HEK293 (cell line): Measurements from ENCODE around the gene MYOZ1.
A peak's percentile ranks its signal among the peaks of the same experiment; 100 is the strongest.

Experiments used
- CTCF ChIA-PET: fragments of 350-600 bp; formaldehyde crosslinking; extraction: SDS; loops from one replicate; lab custom pipeline; 2021; ENCODE audit warnings: antibody characterized with exemption; lab: Yijun Ruan, JAX
- POLR2A ChIA-PET: fragments of 300-600 bp; formaldehyde crosslinking; extraction: SDS; loops from one replicate; lab custom pipeline; 2020; ENCODE audit warnings: antibody characterized with exemption, inconsistent platforms; lab: Yijun Ruan, JAX
- H3K27ac ChIP-seq: fragments of 200-500 bp; sonication (Bioruptor generic); 2 replicates; pipeline ENCODE4 v1.5.1; 2014; ENCODE audit warnings: low read depth, low read length, control low read depth, inconsistent platforms; ENCODE audit errors: extremely low read depth
- H3K36me3 ChIP-seq, 2 experiments: fragments of 200-500 bp in 1 of 2; sonication (Bioruptor generic) in 1 of 2; 1 replicate in 1 of 2; 2 replicates in 1 of 2; pipeline ENCODE4 v1.5.1; 2014 to 2017; ENCODE audit warnings: inconsistent platforms in 2 of 2, low read length in 2 of 2; ENCODE audit not compliant: control insufficient read depth in 2 of 2, insufficient read depth in 1 of 2
- H3K4me1 ChIP-seq: fragments of 200-500 bp; sonication (Bioruptor generic); 2 replicates; pipeline ENCODE4 v1.5.1; 2014; ENCODE audit warnings: mild to moderate bottlenecking, low read length, inconsistent platforms; ENCODE audit not compliant: control insufficient read depth, insufficient read depth
- H3K4me3 ChIP-seq: 2 replicates; pipeline ENCODE4 v1.5.1; 2011; ENCODE audit warnings: low read depth, mild to moderate bottlenecking, control low read depth, low read length, moderate library complexity
- H3K9me3 ChIP-seq: fragments of 200-500 bp; sonication (Bioruptor generic); 2 replicates; pipeline ENCODE4 v1.5.1; 2014; ENCODE audit warnings: low read depth, low read length, inconsistent platforms; ENCODE audit not compliant: control insufficient read depth, insufficient read depth
- KLF7 ChIP-seq: fragments of 450-650 bp; formaldehyde crosslinking; IDR thresholded peaks from 2 replicates; pipeline ENCODE4 v1.5.1; 2016; ENCODE audit warnings: missing biosample characterization, missing genetic modification characterization, borderline replicate concordance
- ZNF121 ChIP-seq: fragments of 450-650 bp; formaldehyde crosslinking; IDR thresholded peaks from 2 replicates; pipeline ENCODE4 v1.5.1; 2016; ENCODE audit warnings: missing biosample characterization, missing genetic modification characterization
- ZNF214 ChIP-seq: fragments of 450-650 bp; formaldehyde crosslinking; IDR thresholded peaks from 2 replicates; pipeline ENCODE4 v1.5.1; 2017; ENCODE audit warnings: missing biosample characterization, mild to moderate bottlenecking, missing genetic modification characterization, borderline replicate concordance
- ZNF302 ChIP-seq: fragments of 450-650 bp; formaldehyde crosslinking; IDR thresholded peaks from 2 replicates; pipeline ENCODE4 v1.5.1; 2016; ENCODE audit warnings: missing biosample characterization, missing genetic modification characterization, low read depth
- ZNF324 ChIP-seq: fragments of 450-650 bp; formaldehyde crosslinking; IDR thresholded peaks from 2 replicates; pipeline ENCODE4 v1.5.1; 2016; ENCODE audit warnings: missing biosample characterization, missing genetic modification characterization
- ZNF366 ChIP-seq: fragments of 450-650 bp; formaldehyde crosslinking; conservative IDR thresholded peaks from 2 replicates; pipeline ENCODE4 v1.5.1; 2016; ENCODE audit warnings: missing biosample characterization, missing genetic modification characterization
- ZNF391 ChIP-seq: fragments of 450-650 bp; formaldehyde crosslinking; IDR thresholded peaks from 2 replicates; pipeline ENCODE4 v1.5.1; 2016; ENCODE audit warnings: low read depth, missing biosample characterization, missing genetic modification characterization, borderline replicate concordance
- ZNF529 ChIP-seq: fragments of 450-650 bp; formaldehyde crosslinking; IDR thresholded peaks from 2 replicates; pipeline ENCODE4 v1.5.1; 2017; ENCODE audit warnings: missing genetic modification characterization, missing biosample characterization; ENCODE audit not compliant: insufficient replicate concordance
- ZNF530 ChIP-seq: fragments of 450-650 bp; formaldehyde crosslinking; IDR thresholded peaks from 2 replicates; pipeline ENCODE4 v1.5.1; 2016; ENCODE audit warnings: low read depth, missing biosample characterization, missing genetic modification characterization
- ZNF558 ChIP-seq: fragments of 450-650 bp; formaldehyde crosslinking; IDR thresholded peaks from 2 replicates; pipeline ENCODE4 v1.5.1; 2016; ENCODE audit warnings: missing biosample characterization, missing genetic modification characterization
- ZNF596 ChIP-seq: fragments of 450-650 bp; IDR thresholded peaks from 2 replicates; pipeline ENCODE4 v1.5.0; 2018; ENCODE audit warnings: missing biosample characterization, mild to moderate bottlenecking, missing genetic modification characterization, moderate library complexity
- TF ChIP-seq, protein P1 (sequence below): fragments of 450-650 bp; formaldehyde crosslinking; IDR thresholded peaks from 2 replicates; pipeline ENCODE4 v1.5.1; 2016; ENCODE audit warnings: missing biosample characterization, missing genetic modification characterization
- TF ChIP-seq, protein P2 (sequence below): fragments of 450-650 bp; formaldehyde crosslinking; IDR thresholded peaks from 2 replicates; pipeline ENCODE4 v1.5.1; 2016; ENCODE audit warnings: missing biosample characterization, missing genetic modification characterization
- TF ChIP-seq, protein P3 (sequence below): fragments of 450-650 bp; formaldehyde crosslinking; IDR thresholded peaks from 2 replicates; pipeline ENCODE4 v1.5.1; 2016; ENCODE audit warnings: missing biosample characterization, missing genetic modification characterization
- TF ChIP-seq, protein P4 (sequence below): fragments of 450-650 bp; formaldehyde crosslinking; IDR thresholded peaks from 2 replicates; pipeline ENCODE4 v1.5.0; 2017; ENCODE audit warnings: missing biosample characterization, missing genetic modification characterization, borderline replicate concordance
- TF ChIP-seq, protein P5 (sequence below): fragments of 450-650 bp; formaldehyde crosslinking; IDR thresholded peaks from 2 replicates; pipeline ENCODE4 v1.5.1; 2016; ENCODE audit warnings: missing biosample characterization, missing genetic modification characterization, borderline replicate concordance

The MYOZ1 gene

DNA sequence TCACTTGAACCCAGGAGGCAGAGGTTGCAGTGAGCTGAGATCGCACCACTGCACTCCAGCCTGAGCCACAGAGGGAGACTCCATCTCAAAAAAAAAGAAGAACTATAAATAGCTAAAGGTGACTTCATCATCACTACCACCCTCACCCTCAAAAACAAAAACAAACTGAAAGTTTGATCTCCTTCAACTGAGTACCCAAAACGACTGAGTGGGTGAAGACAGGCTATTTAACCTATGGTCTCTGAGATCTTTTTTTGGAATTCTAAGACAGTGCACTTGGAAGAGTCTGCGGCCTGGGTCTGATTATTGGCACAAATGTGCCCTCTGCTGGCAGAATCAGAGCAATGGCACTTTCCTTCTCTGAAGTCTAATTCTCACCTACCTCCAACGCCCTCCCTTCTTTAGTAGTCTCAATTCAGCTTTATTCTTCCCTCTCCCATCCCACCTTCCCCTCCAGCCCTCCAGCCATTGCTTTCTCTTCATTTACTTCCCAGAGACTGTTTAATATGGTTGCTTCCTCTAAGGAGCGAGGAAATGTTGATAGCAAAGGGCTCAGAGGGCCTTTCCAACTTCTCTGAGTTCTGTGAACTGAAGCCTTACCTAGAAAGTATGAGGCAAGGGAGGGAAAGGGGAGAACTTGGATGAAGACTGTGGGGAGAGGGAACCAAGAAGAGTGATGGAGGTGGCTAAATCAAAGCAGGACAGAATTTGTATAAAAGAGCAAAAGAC lies 2.9 kb upstream of the MYOZ1 start (continued):
- TF ChIP-seq, protein P1, sequence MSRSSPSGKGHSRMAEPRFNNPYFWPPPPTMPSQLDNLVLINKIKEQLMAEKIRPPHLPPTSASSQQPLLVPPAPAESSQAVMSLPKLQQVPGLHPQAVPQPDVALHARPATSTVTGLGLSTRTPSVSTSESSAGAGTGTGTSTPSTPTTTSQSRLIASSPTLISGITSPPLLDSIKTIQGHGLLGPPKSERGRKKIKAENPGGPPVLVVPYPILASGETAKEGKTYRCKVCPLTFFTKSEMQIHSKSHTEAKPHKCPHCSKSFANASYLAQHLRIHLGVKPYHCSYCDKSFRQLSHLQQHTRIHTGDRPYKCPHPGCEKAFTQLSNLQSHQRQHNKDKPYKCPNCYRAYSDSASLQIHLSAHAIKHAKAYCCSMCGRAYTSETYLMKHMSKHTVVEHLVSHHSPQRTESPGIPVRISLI (tag by site-specific recombination) = peak; percentile 88
- TF ChIP-seq ZNF324 (tag by site-specific recombination) = 0 out of 2 replicates have a peak, but pooled peaks have one; percentile 38

DNA sequence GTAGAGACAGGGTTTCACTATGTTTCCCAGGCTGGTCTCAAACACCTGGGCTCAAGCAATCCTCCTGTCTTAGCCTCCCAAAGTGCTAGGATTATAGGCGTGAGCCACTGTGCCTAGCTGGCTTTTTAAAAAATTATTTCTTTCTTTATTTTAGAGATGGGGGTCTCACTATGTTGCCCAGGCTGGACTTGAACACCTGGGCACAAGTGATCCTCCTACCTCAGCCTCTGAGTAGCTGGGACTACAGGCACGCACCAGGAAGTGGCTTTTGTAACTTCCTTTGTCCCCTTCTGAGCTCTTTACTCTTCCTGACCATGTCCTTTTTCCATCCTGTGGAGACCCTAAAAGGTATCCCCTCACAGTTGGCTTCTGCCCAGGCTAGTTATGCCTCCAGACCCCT lies 2.1 kb upstream of the MYOZ1 start:
- no peaks in the 10 kb centered on the region for H3K36me3 ChIP-seq
- no peak overlapping the region for H3K27ac ChIP-seq
- ChIA-PET POLR2A (interaction anchor here (0.6 to 1.1 kb wide), 3 partner anchors 17 to 386 kb away, joined by 3 to 4 read pairs (median 3); no protein-coding TSS in a partner anchor), CTCF (interaction anchor here (0.6 to 9.1 kb wide), 22 partner anchors 8 to 1543 kb away, joined by 3 to 168 read pairs (median 5); partner anchors contain the start of gene USP54)
- no peaks in the 10 kb centered on the region for H3K4me1 ChIP-seq
- H3K9me3 ChIP-seq = no peaks in the 10 kb centered on the region
- H3K4me3 ChIP-seq = no peak overlapping the region
- TF ChIP-seq, protein P2, sequence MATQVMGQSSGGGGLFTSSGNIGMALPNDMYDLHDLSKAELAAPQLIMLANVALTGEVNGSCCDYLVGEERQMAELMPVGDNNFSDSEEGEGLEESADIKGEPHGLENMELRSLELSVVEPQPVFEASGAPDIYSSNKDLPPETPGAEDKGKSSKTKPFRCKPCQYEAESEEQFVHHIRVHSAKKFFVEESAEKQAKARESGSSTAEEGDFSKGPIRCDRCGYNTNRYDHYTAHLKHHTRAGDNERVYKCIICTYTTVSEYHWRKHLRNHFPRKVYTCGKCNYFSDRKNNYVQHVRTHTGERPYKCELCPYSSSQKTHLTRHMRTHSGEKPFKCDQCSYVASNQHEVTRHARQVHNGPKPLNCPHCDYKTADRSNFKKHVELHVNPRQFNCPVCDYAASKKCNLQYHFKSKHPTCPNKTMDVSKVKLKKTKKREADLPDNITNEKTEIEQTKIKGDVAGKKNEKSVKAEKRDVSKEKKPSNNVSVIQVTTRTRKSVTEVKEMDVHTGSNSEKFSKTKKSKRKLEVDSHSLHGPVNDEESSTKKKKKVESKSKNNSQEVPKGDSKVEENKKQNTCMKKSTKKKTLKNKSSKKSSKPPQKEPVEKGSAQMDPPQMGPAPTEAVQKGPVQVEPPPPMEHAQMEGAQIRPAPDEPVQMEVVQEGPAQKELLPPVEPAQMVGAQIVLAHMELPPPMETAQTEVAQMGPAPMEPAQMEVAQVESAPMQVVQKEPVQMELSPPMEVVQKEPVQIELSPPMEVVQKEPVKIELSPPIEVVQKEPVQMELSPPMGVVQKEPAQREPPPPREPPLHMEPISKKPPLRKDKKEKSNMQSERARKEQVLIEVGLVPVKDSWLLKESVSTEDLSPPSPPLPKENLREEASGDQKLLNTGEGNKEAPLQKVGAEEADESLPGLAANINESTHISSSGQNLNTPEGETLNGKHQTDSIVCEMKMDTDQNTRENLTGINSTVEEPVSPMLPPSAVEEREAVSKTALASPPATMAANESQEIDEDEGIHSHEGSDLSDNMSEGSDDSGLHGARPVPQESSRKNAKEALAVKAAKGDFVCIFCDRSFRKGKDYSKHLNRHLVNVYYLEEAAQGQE = no peak
- peak; percentile 80 for TF ChIP-seq ZNF121 (tag by site-specific recombination)

DNA sequence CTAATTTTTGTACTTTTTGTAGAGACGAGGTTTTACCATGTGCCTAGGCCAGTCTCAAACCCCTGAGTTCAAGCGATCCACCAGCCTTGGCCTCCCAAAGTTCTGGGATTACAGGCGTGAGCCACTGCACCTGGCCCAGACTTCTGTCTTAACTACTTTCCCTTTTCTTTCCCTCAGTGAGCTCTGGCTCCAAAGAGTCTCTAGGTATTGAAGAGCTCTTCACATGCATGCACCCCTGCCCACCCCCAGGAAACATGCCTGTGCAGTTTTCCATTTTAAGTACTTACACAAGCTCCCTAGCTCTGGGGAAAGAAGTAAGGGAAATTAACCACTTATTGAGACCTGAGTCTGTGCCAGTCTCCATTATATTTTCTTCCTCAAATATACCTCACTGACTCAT lies 2.0 kb downstream of the MYOZ1 start:
- Histone ChIP-seq H3K36me3 (no peaks in the 10 kb centered on the region; a peak in 1 of 3 replicates), H3K4me1 (no peaks in the 10 kb centered on the region), H3K4me3 (no peak overlapping the region), H3K9me3 (no peaks in the 10 kb centered on the region), H3K27ac (no peak overlapping the region)
- ChIA-PET POLR2A (interaction anchor here (0.5 kb wide), 1 partner anchor 12 kb away, joined by 4 read pairs; no protein-coding TSS in a partner anchor), CTCF (interaction anchor here (9.1 kb wide), 1 partner anchor 110 kb away, joined by 168 read pairs; no protein-coding TSS in a partner anchor)
- TF ChIP-seq ZNF529 (tag by site-specific recombination) = no peak
- TF ChIP-seq, protein P3, sequence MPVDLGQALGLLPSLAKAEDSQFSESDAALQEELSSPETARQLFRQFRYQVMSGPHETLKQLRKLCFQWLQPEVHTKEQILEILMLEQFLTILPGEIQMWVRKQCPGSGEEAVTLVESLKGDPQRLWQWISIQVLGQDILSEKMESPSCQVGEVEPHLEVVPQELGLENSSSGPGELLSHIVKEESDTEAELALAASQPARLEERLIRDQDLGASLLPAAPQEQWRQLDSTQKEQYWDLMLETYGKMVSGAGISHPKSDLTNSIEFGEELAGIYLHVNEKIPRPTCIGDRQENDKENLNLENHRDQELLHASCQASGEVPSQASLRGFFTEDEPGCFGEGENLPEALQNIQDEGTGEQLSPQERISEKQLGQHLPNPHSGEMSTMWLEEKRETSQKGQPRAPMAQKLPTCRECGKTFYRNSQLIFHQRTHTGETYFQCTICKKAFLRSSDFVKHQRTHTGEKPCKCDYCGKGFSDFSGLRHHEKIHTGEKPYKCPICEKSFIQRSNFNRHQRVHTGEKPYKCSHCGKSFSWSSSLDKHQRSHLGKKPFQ (tag by site-specific recombination) = no peak
- no peak for TF ChIP-seq ZNF596
- no peak for TF ChIP-seq ZNF391
- no peak for TF ChIP-seq ZNF530 (tag by site-specific recombination)
- TF ChIP-seq ZNF558 (tag by site-specific recombination) = no peak
- TF ChIP-seq ZNF214 (tag by site-specific recombination) = no peak
- TF ChIP-seq ZNF366 = no peak
- TF ChIP-seq, protein P4, sequence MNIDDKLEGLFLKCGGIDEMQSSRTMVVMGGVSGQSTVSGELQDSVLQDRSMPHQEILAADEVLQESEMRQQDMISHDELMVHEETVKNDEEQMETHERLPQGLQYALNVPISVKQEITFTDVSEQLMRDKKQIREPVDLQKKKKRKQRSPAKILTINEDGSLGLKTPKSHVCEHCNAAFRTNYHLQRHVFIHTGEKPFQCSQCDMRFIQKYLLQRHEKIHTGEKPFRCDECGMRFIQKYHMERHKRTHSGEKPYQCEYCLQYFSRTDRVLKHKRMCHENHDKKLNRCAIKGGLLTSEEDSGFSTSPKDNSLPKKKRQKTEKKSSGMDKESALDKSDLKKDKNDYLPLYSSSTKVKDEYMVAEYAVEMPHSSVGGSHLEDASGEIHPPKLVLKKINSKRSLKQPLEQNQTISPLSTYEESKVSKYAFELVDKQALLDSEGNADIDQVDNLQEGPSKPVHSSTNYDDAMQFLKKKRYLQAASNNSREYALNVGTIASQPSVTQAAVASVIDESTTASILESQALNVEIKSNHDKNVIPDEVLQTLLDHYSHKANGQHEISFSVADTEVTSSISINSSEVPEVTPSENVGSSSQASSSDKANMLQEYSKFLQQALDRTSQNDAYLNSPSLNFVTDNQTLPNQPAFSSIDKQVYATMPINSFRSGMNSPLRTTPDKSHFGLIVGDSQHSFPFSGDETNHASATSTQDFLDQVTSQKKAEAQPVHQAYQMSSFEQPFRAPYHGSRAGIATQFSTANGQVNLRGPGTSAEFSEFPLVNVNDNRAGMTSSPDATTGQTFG (tag by site-specific recombination) = no peak
- no peak for TF ChIP-seq KLF7 (tag by site-specific recombination)
- TF ChIP-seq, protein P5, sequence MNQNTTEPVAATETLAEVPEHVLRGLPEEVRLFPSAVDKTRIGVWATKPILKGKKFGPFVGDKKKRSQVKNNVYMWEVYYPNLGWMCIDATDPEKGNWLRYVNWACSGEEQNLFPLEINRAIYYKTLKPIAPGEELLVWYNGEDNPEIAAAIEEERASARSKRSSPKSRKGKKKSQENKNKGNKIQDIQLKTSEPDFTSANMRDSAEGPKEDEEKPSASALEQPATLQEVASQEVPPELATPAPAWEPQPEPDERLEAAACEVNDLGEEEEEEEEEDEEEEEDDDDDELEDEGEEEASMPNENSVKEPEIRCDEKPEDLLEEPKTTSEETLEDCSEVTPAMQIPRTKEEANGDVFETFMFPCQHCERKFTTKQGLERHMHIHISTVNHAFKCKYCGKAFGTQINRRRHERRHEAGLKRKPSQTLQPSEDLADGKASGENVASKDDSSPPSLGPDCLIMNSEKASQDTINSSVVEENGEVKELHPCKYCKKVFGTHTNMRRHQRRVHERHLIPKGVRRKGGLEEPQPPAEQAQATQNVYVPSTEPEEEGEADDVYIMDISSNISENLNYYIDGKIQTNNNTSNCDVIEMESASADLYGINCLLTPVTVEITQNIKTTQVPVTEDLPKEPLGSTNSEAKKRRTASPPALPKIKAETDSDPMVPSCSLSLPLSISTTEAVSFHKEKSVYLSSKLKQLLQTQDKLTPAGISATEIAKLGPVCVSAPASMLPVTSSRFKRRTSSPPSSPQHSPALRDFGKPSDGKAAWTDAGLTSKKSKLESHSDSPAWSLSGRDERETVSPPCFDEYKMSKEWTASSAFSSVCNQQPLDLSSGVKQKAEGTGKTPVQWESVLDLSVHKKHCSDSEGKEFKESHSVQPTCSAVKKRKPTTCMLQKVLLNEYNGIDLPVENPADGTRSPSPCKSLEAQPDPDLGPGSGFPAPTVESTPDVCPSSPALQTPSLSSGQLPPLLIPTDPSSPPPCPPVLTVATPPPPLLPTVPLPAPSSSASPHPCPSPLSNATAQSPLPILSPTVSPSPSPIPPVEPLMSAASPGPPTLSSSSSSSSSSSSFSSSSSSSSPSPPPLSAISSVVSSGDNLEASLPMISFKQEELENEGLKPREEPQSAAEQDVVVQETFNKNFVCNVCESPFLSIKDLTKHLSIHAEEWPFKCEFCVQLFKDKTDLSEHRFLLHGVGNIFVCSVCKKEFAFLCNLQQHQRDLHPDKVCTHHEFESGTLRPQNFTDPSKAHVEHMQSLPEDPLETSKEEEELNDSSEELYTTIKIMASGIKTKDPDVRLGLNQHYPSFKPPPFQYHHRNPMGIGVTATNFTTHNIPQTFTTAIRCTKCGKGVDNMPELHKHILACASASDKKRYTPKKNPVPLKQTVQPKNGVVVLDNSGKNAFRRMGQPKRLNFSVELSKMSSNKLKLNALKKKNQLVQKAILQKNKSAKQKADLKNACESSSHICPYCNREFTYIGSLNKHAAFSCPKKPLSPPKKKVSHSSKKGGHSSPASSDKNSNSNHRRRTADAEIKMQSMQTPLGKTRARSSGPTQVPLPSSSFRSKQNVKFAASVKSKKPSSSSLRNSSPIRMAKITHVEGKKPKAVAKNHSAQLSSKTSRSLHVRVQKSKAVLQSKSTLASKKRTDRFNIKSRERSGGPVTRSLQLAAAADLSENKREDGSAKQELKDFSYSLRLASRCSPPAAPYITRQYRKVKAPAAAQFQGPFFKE = no peak
- TF ChIP-seq ZNF302 = no peak
